ENCODE results near the gene PNMA3. TPM values are rescaled to one million over a fixed set of nuclear protein-coding genes. Genes with fewer than 3 reads are reported as not detected.
A peak's percentile ranks its signal among the peaks of the same experiment; 100 is the strongest.
"Not testable (repeated sequence)": the region's sequence is repeated elsewhere in the genome, so short reads cannot be mapped to it uniquely, and the experiment has no call there.

Gene PNMA3
- 12.6 TPM for total RNA-seq

- DNase-seq (ENCODE audit: low spot score in 2 of 2) (peak; percentile 47 to 51), FAIRE-seq (no peak)
Observed at GRCh38 chrX:153055871-153056749, at the start of gene PNMA3. Gene PNMA3, plus strand, starts transcription at chrX:153056470. Its CDS starts 586 bp downstream, at chrX:153057056.

DNA sequence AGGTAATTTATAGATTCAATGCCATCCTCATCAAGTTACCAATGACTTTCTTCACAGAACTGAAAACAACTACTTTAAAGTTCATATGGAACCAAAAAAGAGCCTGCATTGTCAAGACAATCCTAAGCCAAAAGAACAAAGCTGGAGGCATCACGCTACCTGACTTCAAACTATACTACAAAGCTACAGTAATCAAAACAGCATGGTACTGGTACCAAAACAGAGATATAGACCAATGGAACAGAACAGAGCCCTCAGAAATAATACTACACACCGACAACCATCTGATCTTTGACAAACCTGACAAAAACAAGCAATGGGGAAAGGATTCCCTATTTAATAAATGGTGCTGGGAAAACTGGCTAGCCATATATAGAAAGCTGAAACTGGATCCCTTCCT is 39.1 kb upstream of the PNMA3 start:
- FAIRE-seq; DNase-seq (ENCODE audit: low spot score in 2 of 2): not testable (repeated sequence)

- DNase-seq (ENCODE audit: low spot score in 2 of 2) (no peak), FAIRE-seq (no peak)
Observed at GRCh38 chrX:153019166-153019565, 37.1 kb upstream of the PNMA3 start.

DNA sequence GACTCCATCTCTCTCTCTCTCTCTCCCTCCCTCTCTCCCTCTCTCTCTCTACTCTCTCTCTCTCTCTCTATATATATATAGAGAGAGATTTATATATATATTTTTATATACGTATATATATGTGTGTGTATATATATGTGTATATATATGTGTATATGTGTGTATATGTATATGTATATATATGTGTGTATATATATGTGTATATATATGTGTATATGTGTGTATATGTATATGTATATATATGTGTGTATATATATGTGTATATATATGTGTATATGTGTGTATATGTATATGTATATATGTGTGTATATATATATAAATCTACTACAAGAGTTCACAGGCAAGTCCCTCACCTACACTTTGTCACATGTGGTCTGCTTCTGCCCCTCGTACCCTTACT is 29.8 kb upstream of the PNMA3 start:
- FAIRE-seq = not testable (repeated sequence)

DNA sequence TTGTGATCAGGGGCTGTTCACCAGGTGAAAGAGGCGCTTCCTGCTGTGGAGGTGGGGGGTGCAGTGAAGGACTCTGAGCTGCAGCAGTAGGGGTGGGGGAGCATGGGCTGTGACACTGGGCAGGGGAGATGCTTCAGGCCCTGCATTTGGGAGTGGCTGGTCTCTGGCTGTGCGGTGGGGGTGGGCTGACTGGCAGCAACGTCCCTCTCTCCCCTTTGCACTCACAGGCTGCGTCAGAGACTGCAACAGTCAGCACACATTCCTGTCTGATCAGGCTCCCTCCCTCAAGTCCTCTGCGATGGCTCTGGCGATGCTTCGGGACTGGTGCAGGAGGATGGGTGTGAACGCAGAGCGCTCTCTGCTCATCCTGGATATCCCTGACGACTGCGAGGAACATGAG is 27.8 kb upstream of the PNMA3 start:
- not testable (repeated sequence) for FAIRE-seq

More for the DNA sequence above, 29.8 kb upstream of the PNMA3 start:
- DNase-seq (ENCODE audit: low spot score in 2 of 2) = not testable (repeated sequence)

DNA sequence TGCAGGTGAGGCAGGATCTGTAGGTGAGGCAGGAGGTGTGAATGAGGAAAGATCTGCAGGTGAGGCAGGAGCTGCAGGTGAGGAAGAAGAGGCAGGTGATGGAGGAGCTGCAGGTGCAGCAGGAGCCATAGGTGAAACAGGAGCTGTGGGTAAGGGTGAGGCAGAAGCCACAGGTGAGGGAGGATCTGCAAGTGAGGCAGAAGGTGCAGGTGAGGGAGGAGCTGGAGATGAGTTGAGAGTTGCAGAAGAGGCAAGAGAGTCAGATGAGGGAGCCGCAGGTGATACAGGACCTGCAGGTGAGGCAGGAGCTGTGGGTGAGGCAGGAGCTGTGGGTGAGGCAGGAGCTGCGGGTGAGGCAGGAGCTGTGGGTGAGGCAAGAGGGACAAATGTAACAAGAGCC is 27.1 kb upstream of the PNMA3 start:
- DNase-seq (ENCODE audit: low spot score in 2 of 2) (no peak), FAIRE-seq (no peak)

More for the DNA sequence above, 27.8 kb upstream of the PNMA3 start:
- DNase-seq (ENCODE audit: low spot score in 2 of 2) = not testable (repeated sequence)

GRCh38 chrX:153029875-153030274 is 26.4 kb upstream of the PNMA3 start:
- no peak for DNase-seq (ENCODE audit: low spot score in 2 of 2)
- FAIRE-seq = no peak

- no peak for DNase-seq (ENCODE audit: low spot score in 2 of 2)
- FAIRE-seq = no peak
Observed at GRCh38 chrX:153030801-153031200, 25.5 kb upstream of the PNMA3 start.

- no peak for FAIRE-seq
- peak; percentile 69 to 81 for DNase-seq (ENCODE audit: low spot score in 2 of 2)
Observed at GRCh38 chrX:153032397-153033118, 23.7 kb upstream of the PNMA3 start.

DNA sequence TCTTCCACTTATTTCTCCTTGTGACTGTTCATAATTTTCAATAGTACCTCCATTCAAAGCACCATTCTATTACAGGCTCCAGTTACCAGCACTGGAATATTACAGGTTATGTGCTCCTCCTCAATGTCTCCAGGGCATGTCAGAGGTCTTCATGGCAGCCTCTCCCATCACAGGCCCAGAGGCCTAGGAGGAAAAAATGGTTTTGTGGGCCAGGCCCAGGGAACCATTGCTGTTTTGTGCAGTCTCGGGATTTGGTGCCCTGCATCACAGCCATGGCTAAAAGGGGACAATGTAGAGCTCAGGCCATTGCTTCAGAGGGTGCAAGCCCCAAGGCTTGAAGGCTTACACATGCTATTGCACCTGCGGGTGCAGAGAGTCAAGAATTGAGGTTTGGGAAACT is 7.2 kb upstream of the PNMA3 start:
- no peak for FAIRE-seq
- DNase-seq (ENCODE audit: low spot score in 2 of 2) = no peak

DNA sequence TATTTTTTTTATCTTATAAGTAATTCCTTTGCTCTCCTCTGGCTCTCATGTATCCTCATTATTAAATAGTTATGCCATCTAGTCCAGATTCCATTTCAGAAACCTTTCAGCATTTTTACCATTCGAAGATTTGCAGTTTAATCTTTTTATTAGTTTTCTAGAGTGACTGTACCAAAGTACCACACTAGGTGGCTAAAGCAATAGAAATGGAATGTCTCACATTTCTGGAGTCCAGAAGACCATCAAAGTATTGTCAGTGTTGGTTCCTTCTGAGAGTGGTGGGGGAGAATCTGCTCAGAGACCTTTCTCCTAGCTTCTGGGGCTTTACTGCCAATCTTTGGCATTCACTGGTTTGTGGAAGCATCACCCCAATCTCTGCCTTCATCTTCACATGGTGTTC is 3.7 kb upstream of the PNMA3 start:
- FAIRE-seq = no peak
- no peak for DNase-seq (ENCODE audit: low spot score in 2 of 2)

DNA sequence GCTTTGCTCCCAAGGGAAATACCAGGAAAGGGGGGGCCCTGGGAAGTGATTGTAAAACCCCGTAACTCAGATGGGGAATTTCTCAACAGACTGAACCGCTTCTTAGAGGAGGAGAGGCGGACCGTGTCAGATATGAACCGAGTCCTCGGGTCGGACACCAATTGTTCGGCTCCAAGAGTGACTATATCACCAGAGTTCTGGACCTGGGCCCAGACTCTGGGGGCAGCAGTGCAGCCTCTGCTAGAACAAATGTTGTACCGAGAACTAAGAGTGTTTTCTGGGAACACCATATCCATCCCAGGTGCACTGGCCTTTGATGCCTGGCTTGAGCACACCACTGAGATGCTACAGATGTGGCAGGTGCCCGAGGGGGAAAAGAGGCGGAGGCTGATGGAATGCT is 1.0 kb downstream of the PNMA3 start:
- FAIRE-seq (no peak), DNase-seq (ENCODE audit: low spot score in 2 of 2) (no peak)

GRCh38 chrX:153059191-153060094 is 3.2 kb downstream of the PNMA3 start:
- FAIRE-seq (no peak), DNase-seq (ENCODE audit: low spot score in 2 of 2) (no peak)

DNA sequence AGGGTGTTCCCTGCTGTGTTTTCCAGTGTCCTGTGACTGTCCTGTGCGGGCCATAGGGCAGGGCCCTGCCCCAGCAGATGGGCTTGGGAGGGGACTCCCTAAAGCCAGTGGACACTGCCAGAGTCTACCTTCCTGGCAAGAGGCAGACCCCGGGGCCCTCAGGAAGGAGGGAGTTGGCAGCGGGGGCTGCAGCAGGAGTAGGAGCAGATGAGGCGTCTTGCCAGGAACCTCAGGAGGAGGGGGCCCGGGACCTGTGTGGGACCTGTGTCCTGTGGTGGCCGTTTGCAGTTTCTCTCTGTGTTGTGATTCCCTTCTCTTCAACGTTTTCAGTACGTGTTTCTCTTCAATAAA is 3.8 kb downstream of the PNMA3 start:
- FAIRE-seq (no peak), DNase-seq (ENCODE audit: low spot score in 2 of 2) (no peak)

- no peak for DNase-seq (ENCODE audit: low spot score in 2 of 2)
- no peak for FAIRE-seq
Observed at GRCh38 chrX:153061732-153062131, 5.5 kb downstream of the PNMA3 start.

- FAIRE-seq (no peak), DNase-seq (ENCODE audit: low spot score in 2 of 2) (no peak)
Observed at GRCh38 chrX:153063315-153063714, 7.0 kb downstream of the PNMA3 start.

GRCh38 chrX:153064061-153064460 is 7.8 kb downstream of the PNMA3 start:
- no peak for DNase-seq (ENCODE audit: low spot score in 2 of 2)
- FAIRE-seq = no peak

GRCh38 chrX:153065389-153065788 is 9.1 kb downstream of the PNMA3 start:
- DNase-seq (ENCODE audit: low spot score in 2 of 2) = no peak
- FAIRE-seq = no peak

GRCh38 chrX:153066402-153066801 is 10.1 kb downstream of the PNMA3 start:
- DNase-seq (ENCODE audit: low spot score in 2 of 2) = not testable (repeated sequence)

GRCh38 chrX:153071909-153072583 is 15.8 kb downstream of the PNMA3 start, which contains the start of gene PNMA6A:
Gene PNMA6A, plus strand, starts transcription at chrX:153072454. Its CDS starts 609 bp downstream, at chrX:153073063.
- FAIRE-seq; DNase-seq (ENCODE audit: low spot score in 2 of 2): not testable (repeated sequence)

More at GRCh38 chrX:153066402-153066801, 10.1 kb downstream of the PNMA3 start:
- not testable (repeated sequence) for FAIRE-seq
